Measurements from ENCODE around the gene TMEM178B.

DNA sequence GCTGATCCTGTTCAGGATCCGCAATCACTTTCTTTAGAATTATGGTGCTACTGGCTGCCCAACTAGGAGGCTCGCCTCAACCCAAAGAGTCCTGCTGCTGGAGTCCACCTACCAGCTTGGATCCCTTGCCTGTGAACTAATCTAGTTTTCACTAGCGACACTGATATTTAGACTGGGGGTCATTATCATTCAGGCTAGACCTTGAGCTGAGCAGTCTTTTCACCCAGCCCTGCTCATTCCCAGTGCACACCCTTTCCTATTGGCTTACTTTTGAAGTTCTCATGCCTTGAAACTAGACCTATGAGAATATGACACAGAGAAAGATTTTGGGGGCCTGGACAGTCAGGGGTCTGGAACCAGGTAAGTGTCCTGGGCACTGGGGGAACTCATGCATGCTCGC is 107.9 kb downstream of the TMEM178B start:
- TF ChIP-seq POLR2AphosphoS5 (IDR thresholded peaks at IDR 0.05; ENCODE audit: low read depth, low read length) (no peak), REST (IDR thresholded peaks at IDR 0.05; ENCODE audit: insufficient read depth in 1 of 2, low read depth in 2 of 2, low read length in 2 of 2) (no peak), TAF1 (IDR thresholded peaks at IDR 0.05; ENCODE audit: borderline replicate concordance, insufficient read depth, low read length) (no peak), SIN3A (IDR thresholded peaks at IDR 0.05; ENCODE audit: borderline replicate concordance, insufficient read depth, low read length) (no peak), FOXP2 (optimal IDR thresholded peaks at IDR 0.05; ENCODE audit: borderline replicate concordance, extremely low read depth, extremely low read length, insufficient read depth) (no peak)

Data from PFSK-1 (cell line).